ENCODE measurements around the gene RALGPS1. TPM values are rescaled to one million over a fixed set of nuclear protein-coding genes. Genes with fewer than 3 reads are reported as not detected.

RALGPS1 gene
- total and polyA plus RNA-seq, 2 of the 8 experiments (the other 6 are each of a cell fraction or from before 2014, with no cell fraction given) = 20.0 to 23.5 TPM

DNA sequence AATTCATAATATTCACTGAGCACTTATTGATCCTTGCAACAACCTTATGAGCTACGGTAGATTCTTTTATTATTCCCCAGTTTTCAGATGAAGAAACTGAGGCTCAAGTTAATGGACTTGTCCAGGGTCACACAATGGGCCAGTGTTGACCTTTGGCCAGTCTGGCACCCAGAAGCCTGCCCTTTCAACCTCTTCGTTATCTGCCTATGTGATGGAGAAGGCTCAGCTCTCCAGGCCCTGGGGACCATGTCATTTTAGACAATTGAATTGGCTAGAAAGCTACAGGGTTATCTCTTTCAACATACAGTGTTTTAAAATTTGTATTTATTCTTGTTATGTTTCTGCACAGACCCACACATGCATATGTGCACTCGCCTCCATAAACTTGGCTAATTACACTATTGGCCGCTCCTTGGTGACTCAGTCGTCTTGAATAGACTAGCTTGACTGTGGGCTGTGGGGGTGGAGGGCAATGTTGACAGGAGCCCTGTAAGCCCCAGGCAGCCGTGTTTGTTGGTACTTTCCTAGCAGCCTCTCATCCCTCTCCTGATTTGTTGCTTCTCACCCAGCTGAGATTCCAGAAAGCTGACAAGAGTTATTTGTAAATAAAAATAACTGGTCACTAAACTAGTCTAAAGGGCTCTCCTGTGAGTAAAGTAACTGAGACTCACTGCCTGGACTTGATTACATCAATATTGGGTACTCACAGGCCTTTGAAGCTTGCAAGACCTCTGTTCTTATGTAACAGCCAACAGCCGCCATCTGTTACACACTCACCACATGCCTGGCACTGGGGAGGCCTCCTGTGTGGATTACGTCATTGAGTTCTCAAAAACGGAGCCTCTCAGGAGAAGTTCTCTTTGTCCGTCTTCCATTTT is 216.3 kb downstream of the RALGPS1 start:
- Histone ChIP-seq H3K79me1 (ENCODE audit: low read depth, low read length) (no peaks in the 10 kb centered on the region), H2BK5ac (ENCODE audit: low read depth, low read length) (no peak overlapping the region), H3K36me3 (ENCODE audit: control insufficient read depth in 2 of 4, insufficient read depth in 4 of 4, low read length in 3 of 4) (no peaks in the 10 kb centered on the region), H2BK15ac (ENCODE audit: low read length) (no peak overlapping the region), H3K9me3 (ENCODE audit: insufficient read depth in 2 of 2, low read depth in 1 of 2, low read length in 1 of 2) (no peaks in the 10 kb centered on the region), H4K5ac (ENCODE audit: insufficient read length, low read depth, low read length) (no peak overlapping the region), H3K4me2 (ENCODE audit: insufficient read depth in 1 of 2, low read depth in 2 of 2, low read length in 2 of 2) (0 out of 4 replicates have a peak overlapping the region, but pooled peaks of 1 of the 2 experiments have one; percentile 6), H2AFZ (ENCODE audit: low read length) (no peak overlapping the region), H3K23me2 (ENCODE audit: low read depth, low read length) (no peaks in the 10 kb centered on the region), H3K4me1 (replicated peaks in 1 of 4; ENCODE audit: control insufficient read depth in 3 of 4, insufficient read depth in 4 of 4, low read length in 3 of 4) (peaks cover 7 to 16% (median 12%) of the 10 kb centered on the region in 4 experiments), H2BK12ac (ENCODE audit: low read depth, low read length) (no peak overlapping the region), H3K79me2 (ENCODE audit: control insufficient read depth in 1 of 2, insufficient read depth in 2 of 2, low read length in 2 of 2) (no peaks in the 10 kb centered on the region), H3K27ac (ENCODE audit: low read depth, low read length) (no peak overlapping the region), H3K18ac (ENCODE audit: extremely low read depth, low read length) (no peak overlapping the region; the same call in 1 of the 2 replicates), H2BK20ac (ENCODE audit: low read length) (no peak overlapping the region), H4K20me1 (replicated peaks in 1 of 2; ENCODE audit: control insufficient read depth in 1 of 2, insufficient read depth in 2 of 2, low read length in 2 of 2) (peaks cover 0 to 3% of the 10 kb centered on the region in 2 experiments), H4K91ac (replicated peaks; ENCODE audit: insufficient read length, low read length) (no peak overlapping the region), H3K4me3 (ENCODE audit: extremely low read depth in 1 of 4, insufficient read depth in 2 of 4, low read depth in 3 of 4, low read length in 4 of 4) (no peak overlapping the region), H3K14ac (ENCODE audit: insufficient read length) (no peak overlapping the region), H4K8ac (ENCODE audit: extremely low read depth, insufficient read depth, low read length) (no peak overlapping the region), H3K56ac (replicated peaks; ENCODE audit: insufficient read length, low read depth, low read length) (no peak overlapping the region), H2AK5ac (ENCODE audit: low read depth, low read length) (no peak overlapping the region), H2BK120ac (replicated peaks; ENCODE audit: low read depth, low read length) (no peak overlapping the region), H3K4ac (replicated peaks; ENCODE audit: insufficient read length, low read depth, low read length) (no peak overlapping the region), H3K9ac (replicated peaks in 1 of 4; ENCODE audit: extremely low read depth in 1 of 4, low read depth in 3 of 4, low read length in 3 of 4) (no peak overlapping the region), H3K27me3 (replicated peaks in 1 of 4; ENCODE audit: control insufficient read depth in 3 of 4, extremely low read depth in 1 of 4, insufficient read depth in 3 of 4, low read length in 3 of 4) (no peaks in the 10 kb centered on the region; a peak in 2 of 7 replicates), H3K23ac (ENCODE audit: insufficient read length) (no peak overlapping the region)
- FAIRE-seq (no peak), DNase-seq (ENCODE audit: low read depth in 1 of 2, low spot score in 2 of 2) (no peak)
- TF ChIP-seq POLR2A (IDR thresholded peaks at IDR 0.05; ENCODE audit: control extremely low read depth in 1 of 2, low read depth in 2 of 2, low read length in 2 of 2) (no peak), CEBPB (IDR thresholded peaks at IDR 0.05; ENCODE audit: low read depth, low read length) (no peak)
- POLR2A ChIA-PET (ENCODE audit: partially characterized antibody) = interaction anchor here (1.6 kb wide), 1 partner anchor 8 kb away, joined by 6 read pairs; the partner anchor contains the start of gene ANGPTL2
- CTCF ChIA-PET (ENCODE audit: partially characterized antibody) = interaction anchor here (0.6 to 2.8 kb wide), 8 partner anchors 9 to 119 kb away, joined by 3 to 8 read pairs (median 4); no protein-coding TSS in a partner anchor
- 87% methylated on average over 10 of the region's 10 CpGs; no CpG with 5 or more reads in 1 of the 2 experiments for WGBS, 2 experiments (ENCODE audit: extremely low coverage in 1 of 2, insufficient coverage in 1 of 2, insufficient read length in 1 of 2, insufficient replicate concordance in 2 of 2, low coverage in 1 of 2, low lambda C conversion rate in 2 of 2, missing lambda C conversion rate in 1 of 2)

Measured in H1 (cell line).